Right lobe of liver (tissue), 6 donors: Measurements from ENCODE around the gene CCDC167. TPM values are rescaled to one million over a fixed set of nuclear protein-coding genes. Genes with fewer than 3 reads are reported as not detected.

Experiments
- ATAC-seq, 4 donors: fragments of 200-7000 bp; cut with Tn5 transposase; one replicate each; pipeline ENCODE4 v1.9.1; 2020; ENCODE audit warnings: mild to moderate bottlenecking in 4 of 4, moderate library complexity in 4 of 4
- DNase-seq, 3 donors: peaks; one replicate each; pipeline ENCODE4 v3.0.0-alpha.2; 2020
- H3K27ac ChIP-seq, 3 donors: fragments of 200-600 bp; one replicate each; pipeline ENCODE4 v1.8.0; 2022
- H3K27me3 ChIP-seq, 2 donors: fragments of 200-600 bp; one replicate each; pipeline ENCODE4 v1.8.0; 2022
- H3K36me3 ChIP-seq, 4 donors: fragments of 200-600 bp; sonication (generic) in 1 of 4; one replicate each; pipeline versions ENCODE4 v1.5.1 to v1.8.0; 2017 to 2022; ENCODE audit warnings: control low read depth in 1 of 4
- H3K4me1 ChIP-seq, 4 donors: fragments of 200-600 bp; sonication (generic) in 1 of 4; one replicate each; pipeline versions ENCODE4 v1.5.1 to v1.8.0; 2017 to 2022; ENCODE audit warnings: control low read depth in 1 of 4
- H3K4me3 ChIP-seq, 3 donors: fragments of 200-600 bp; one replicate each; pipeline ENCODE4 v1.8.0; 2022
- H3K9me3 ChIP-seq, 4 donors: fragments of 200-600 bp; sonication (generic) in 1 of 4; one replicate each; pipeline versions ENCODE4 v1.5.1 to v1.8.0; 2017 to 2022; ENCODE audit warnings: control low read depth in 1 of 4
- CTCF ChIP-seq, 4 donors: fragments of 200-600 bp in 3 of 4; fragments of 450-650 bp in 1 of 4; IDR thresholded peaks; one replicate each; pipeline versions ENCODE4 v1.5.1 to v1.8.0; 2016 to 2022; ENCODE audit warnings: antibody characterized with exemption in 4 of 4, mild to moderate bottlenecking in 2 of 4
- POLR2A ChIP-seq: fragments of 450-650 bp; IDR thresholded peaks from one replicate; pipeline ENCODE4 v1.6.1; 2017; ENCODE audit warnings: antibody characterized with exemption, mild to moderate bottlenecking
- WGBS: methylation state at CpG from one replicate; pipeline ENCODE4 v1.1.6; 2018; ENCODE audit warnings: low coverage, low lambda C conversion rate; ENCODE audit not compliant: insufficient coverage; ENCODE audit errors: missing lambda C conversion rate; 5-methylcytosine and 5-hydroxymethylcytosine counted together
- intact Hi-C, 2 donors: fragments of 100-400 bp; cut with DNase I; formaldehyde crosslinking; loops; one replicate each; pipeline versions ENCODE4 v1.11.2 to v1.14.1; 2022
- total RNA-seq, 6 experiments: library from RNA; depleted of rRNA in 2 of 6; stranded (reverse); fragments of >200 nt in 2 of 6; fragmentation: NEBNext Ultra II Directional in 3 of 6; extraction: Animal tissue kit (Norgen Biotek cat#: 25700) in 3 of 6; gene quantifications; one replicate each; pipeline versions ENCODE4 v1.1.0 to v1.2.4, GENCODE V29; 2016 to 2023
- donor health status: DM: no; HTN: yes; CAD: no.
- donor health status: DM: no; HTN: no; CAD: no.
- donor health status: DM: no; HTN: no; CAD: no.
- donor health status: DM: no; HTN: yes; CAD: no.
- donor health status: DM: no; HTN: yes; CAD: no.

Gene CCDC167
- total RNA-seq, 6 experiments from 2014 or later: 16.5 to 103 (median 26.9) TPM

- no peaks in the 10 kb centered on the region for H3K9me3 ChIP-seq
- ATAC-seq (no peak), DNase-seq (no peak)
- TF ChIP-seq CTCF (IDR thresholded peaks at IDR 0.05): no peak
- no peak for TF ChIP-seq POLR2A
- H3K27ac ChIP-seq: no peak overlapping the region
- peaks cover 0 to 46% (median 10%) of the 10 kb centered on the region in 4 donors for H3K36me3 ChIP-seq
- no peaks in the 10 kb centered on the region for H3K4me1 ChIP-seq
- no peaks in the 10 kb centered on the region for H3K27me3 ChIP-seq
- 80% methylated on average over 6 of the region's 6 CpGs for WGBS
- intact Hi-C loops: no loop called here
- H3K4me3 ChIP-seq: no peak overlapping the region
Observed at GRCh38 chr6:37441651-37442050, 58.0 kb downstream of the CCDC167 start.

GRCh38 chr6:37438930-37439329, 60.8 kb downstream of the CCDC167 start:
- WGBS: 39% methylated on average over 1 of the region's 1 CpG
- Histone ChIP-seq H3K4me3 (no peak overlapping the region), H3K27me3 (no peaks in the 10 kb centered on the region), H3K4me1 (peaks cover 0 to 8% (median 2%) of the 10 kb centered on the region in 4 donors), H3K27ac (no peak overlapping the region), H3K9me3 (no peaks in the 10 kb centered on the region), H3K36me3 (peaks cover 0 to 35% (median 6%) of the 10 kb centered on the region in 4 donors)
- intact Hi-C loops: no loop called here
- ATAC-seq (peak in 1 of 4 donors; percentile 74), DNase-seq (no peak)
- TF ChIP-seq CTCF (IDR thresholded peaks at IDR 0.05): no peak
- TF ChIP-seq POLR2A: no peak

- 85% methylated on average over 5 of the region's 5 CpGs for WGBS
- DNase-seq (no peak), ATAC-seq (no peak)
- Histone ChIP-seq H3K27me3 (no peaks in the 10 kb centered on the region), H3K4me3 (no peak overlapping the region), H3K36me3 (peaks cover 4 to 34% (median 6%) of the 10 kb centered on the region in 4 donors), H3K27ac (no peak overlapping the region), H3K9me3 (no peaks in the 10 kb centered on the region), H3K4me1 (peaks cover 0 to 11% (median 4%) of the 10 kb centered on the region in 4 donors)
- intact Hi-C loops: no loop called here
- TF ChIP-seq CTCF (IDR thresholded peaks at IDR 0.05) (no peak), POLR2A (no peak)
Observed at GRCh38 chr6:37435816-37436215, 63.9 kb downstream of the CCDC167 start.

- Histone ChIP-seq H3K9me3 (no peaks in the 10 kb centered on the region), H3K36me3 (peaks cover 4 to 34% (median 6%) of the 10 kb centered on the region in 4 donors), H3K4me3 (no peak overlapping the region), H3K4me1 (peaks cover 0 to 11% (median 4%) of the 10 kb centered on the region in 4 donors), H3K27me3 (no peaks in the 10 kb centered on the region), H3K27ac (no peak overlapping the region)
- WGBS: 74% methylated on average over 4 of the region's 4 CpGs
- no peak for DNase-seq
- intact Hi-C loops: no loop called here
- TF ChIP-seq CTCF (IDR thresholded peaks at IDR 0.05) (no peak), POLR2A (no peak)
- ATAC-seq: no peak
Observed at GRCh38 chr6:37435373-37435772, 64.3 kb downstream of the CCDC167 start.
